T47D (cell line): Measurements from ENCODE around the gene GPR143.
"Not testable (repeated sequence)": the region's sequence is repeated elsewhere in the genome, so short reads cannot be mapped to it uniquely, and the experiment has no call there.

Experiments
- DNase-seq, 2 experiments: peaks; one replicate each; pipeline versions ENCODE4 v3.0.0 to v3.0.0-alpha.2; 2011 to 2012; ENCODE audit warnings: low read depth in 1 of 2, low spot score in 1 of 2
- JUND ChIP-seq: IDR thresholded peaks from 2 replicates; pipeline ENCODE4 v1.6.1; 2012; ENCODE audit warnings: low read depth
- in situ Hi-C: cut with HindIII; loops from 2 replicates; pipeline ENCODE4 v1.10.0; 2016; ENCODE audit warnings: low sequenced_read_pairs, low pct_unique_long_range_greater_than_20kb

The GPR143 gene

DNA sequence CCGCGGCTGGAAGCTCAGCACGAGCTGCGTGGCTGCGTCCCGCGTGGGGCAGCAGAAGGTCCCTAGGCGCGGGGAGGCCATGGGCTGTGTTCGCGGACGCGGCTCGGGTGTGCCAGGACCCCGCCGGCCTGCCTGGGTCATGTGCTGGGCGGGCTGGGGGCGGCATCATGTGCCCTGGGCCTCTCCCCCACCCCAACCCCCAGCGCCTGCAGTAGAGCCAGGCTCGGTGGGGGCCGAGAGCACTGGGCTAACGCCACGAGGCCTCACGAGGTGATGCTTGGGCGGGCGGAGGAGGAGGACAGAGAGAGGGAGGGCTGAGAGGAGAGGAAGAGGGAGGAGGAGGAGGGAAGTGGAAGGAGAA lies at the start of gene GPR143:
Gene GPR143 (minus strand): TSS at position 111 of the 361 bp plus-strand sequence. CDS start 30 bp downstream, at position 81.
- in situ Hi-C loops: no loop called here
- DNase-seq: no peak
- TF ChIP-seq JUND: no peak

- in situ Hi-C loops, DNase-seq: not testable (repeated sequence)
Measured at GRCh38 chrX:9811086-9811485, 45.4 kb upstream of the GPR143 start.

GRCh38 chrX:9809876-9810275 lies 44.2 kb upstream of the GPR143 start:
- in situ Hi-C loops, DNase-seq: not testable (repeated sequence)

GRCh38 chrX:9807355-9808182 lies 41.9 kb upstream of the GPR143 start:
- in situ Hi-C loops: no loop called here
- no peak for TF ChIP-seq JUND
- DNase-seq: peak; percentile 19 to 71

DNA sequence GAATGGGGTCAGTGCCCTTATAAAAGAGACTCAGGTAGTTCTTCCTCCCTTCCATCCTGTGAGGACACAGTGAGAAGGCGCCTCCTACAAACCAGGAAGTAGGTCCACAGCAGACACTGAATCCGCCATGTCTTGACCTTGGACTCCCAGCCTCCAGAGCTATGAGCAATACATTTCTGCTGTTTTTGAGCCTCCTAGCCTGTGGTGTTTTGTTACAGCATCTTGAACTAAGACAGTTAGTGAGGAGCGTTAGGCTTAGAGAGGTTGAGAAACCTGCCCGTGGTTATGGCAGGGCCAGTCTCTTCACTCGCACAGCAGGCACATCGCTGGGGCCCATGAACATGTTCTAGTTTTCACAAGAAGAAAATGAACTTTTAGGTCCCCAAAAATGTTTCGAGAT lies 40.3 kb upstream of the GPR143 start:
- TF ChIP-seq JUND: no peak
- no peak for DNase-seq
- in situ Hi-C loops: no loop called here

DNA sequence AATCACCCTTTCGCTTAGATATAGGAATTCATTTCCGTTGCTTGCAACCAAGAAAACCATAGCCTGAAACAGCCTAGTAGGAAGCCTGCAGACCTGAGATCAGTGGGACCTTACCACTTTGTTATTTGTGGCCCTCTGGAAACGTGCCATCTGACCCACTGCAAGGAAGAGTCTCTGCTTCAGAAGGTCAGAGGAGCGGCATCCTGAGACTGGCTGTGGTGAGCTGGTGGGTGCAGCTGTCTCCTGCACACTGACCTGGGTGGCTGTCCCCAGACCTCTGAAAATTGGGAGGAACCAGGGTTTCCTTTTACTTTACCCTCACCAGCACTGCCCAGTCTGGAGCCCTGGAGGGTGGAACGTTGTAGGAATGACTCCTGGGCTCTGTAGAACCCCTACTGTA lies 38.8 kb upstream of the GPR143 start:
- TF ChIP-seq JUND: no peak
- DNase-seq: no peak
- in situ Hi-C loops: no loop called here

DNA sequence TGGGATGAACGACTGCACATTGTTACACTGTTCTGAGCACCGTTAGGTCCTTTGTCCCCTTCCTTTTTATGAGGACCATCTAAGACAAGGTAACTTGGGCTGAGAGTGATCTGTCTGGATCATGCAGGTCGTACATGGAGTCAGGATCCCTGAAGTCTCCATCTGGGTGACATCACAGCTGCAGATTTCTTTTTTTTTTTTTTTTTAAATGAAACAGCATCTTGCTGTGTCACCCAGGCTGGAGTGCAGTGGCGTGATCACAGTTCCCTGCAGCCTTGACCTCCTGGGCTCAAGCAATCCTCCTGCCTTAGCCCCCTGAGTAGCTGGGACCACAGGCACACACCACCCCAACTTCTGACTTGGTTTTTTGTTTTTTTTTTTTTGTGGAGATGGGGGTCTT lies 37.1 kb upstream of the GPR143 start:
- in situ Hi-C loops: no loop called here
- DNase-seq: no peak
- TF ChIP-seq JUND: no peak

GRCh38 chrX:9797384-9798360 lies 32.0 kb upstream of the GPR143 start:
- DNase-seq: no peak
- in situ Hi-C loops: no loop called here
- TF ChIP-seq JUND: no peak

GRCh38 chrX:9794495-9794894 lies 28.8 kb upstream of the GPR143 start:
- no peak for DNase-seq
- in situ Hi-C loops: no loop called here
- TF ChIP-seq JUND: no peak

- no peak for DNase-seq
- TF ChIP-seq JUND: no peak
- in situ Hi-C loops: no loop called here
Measured at GRCh38 chrX:9790866-9791265, 25.2 kb upstream of the GPR143 start.

GRCh38 chrX:9789555-9789954 lies 23.9 kb upstream of the GPR143 start:
- no peak for DNase-seq
- in situ Hi-C loops: no loop called here
- TF ChIP-seq JUND: no peak

GRCh38 chrX:9788911-9789310 lies 23.3 kb upstream of the GPR143 start:
- DNase-seq: peak; percentile 56 to 93
- no peak for TF ChIP-seq JUND
- in situ Hi-C loops: no loop called here
